Esophagus squamous epithelium (tissue), 4 donors: ENCODE data around the gene FZD4.

Source experiments
- CTCF ChIP-seq, 6 experiments: fragments of 450-650 bp in 4 of 6; fragments of 200-600 bp in 2 of 6; sonication (generic) in 2 of 6; IDR thresholded peaks; one replicate each; pipeline ENCODE4 v1.5.1; 2016 to 2019; ENCODE audit warnings: antibody characterized with exemption in 6 of 6, mild to moderate bottlenecking in 4 of 6, moderate library complexity in 4 of 6
- POLR2A ChIP-seq, 4 donors: fragments of 450-650 bp; IDR thresholded peaks; one replicate each; pipeline ENCODE4 v1.6.1; 2017; ENCODE audit warnings: antibody characterized with exemption in 4 of 4, mild to moderate bottlenecking in 4 of 4, moderate library complexity in 3 of 4

DNA sequence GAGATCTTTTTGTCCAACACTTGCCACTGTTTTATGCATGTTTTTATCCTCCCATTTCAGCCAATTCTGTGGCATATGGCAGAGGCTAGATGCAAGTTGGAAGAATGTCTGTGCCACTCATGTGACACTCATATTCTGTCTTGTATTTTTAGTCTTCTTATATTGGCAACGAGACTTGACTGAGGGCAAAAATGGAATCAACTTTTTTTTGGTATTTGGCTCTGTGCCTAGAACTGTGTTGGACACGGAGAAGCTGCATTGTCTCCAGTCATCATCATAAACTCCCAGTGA lies 1.7 kb upstream of the FZD4 start:
- no peak for TF ChIP-seq POLR2A (IDR thresholded peaks at IDR 0.05)
- no peak for TF ChIP-seq CTCF (IDR thresholded peaks at IDR 0.05)
